PFSK-1 (cell line): ENCODE data around the gene DCLK2.

ENCODE experiments used
- FOXP2 ChIP-seq: optimal IDR thresholded peaks from 2 replicates; pipeline ENCODE3; 2011; ENCODE audit warnings: borderline replicate concordance, control low read depth, inconsistent platforms; ENCODE audit not compliant: insufficient read depth; ENCODE audit errors: extremely low read length, extremely low read depth
- POLR2AphosphoS5 ChIP-seq: IDR thresholded peaks from 2 replicates; pipeline ENCODE4 v1.6.1; 2012; ENCODE audit warnings: low read depth, mild to moderate bottlenecking, control low read depth, low read length, moderate library complexity
- REST ChIP-seq, 2 experiments: IDR thresholded peaks; 2 replicates each; pipeline versions ENCODE4 v1.6.1 to v1.8.0; 2011 to 2012; ENCODE audit warnings: low read depth in 2 of 2, low read length in 2 of 2, control low read depth in 1 of 2, inconsistent platforms in 1 of 2, mild to moderate bottlenecking in 1 of 2, moderate library complexity in 1 of 2; ENCODE audit not compliant: insufficient read depth in 1 of 2
- SIN3A ChIP-seq: IDR thresholded peaks from 2 replicates; pipeline ENCODE4 v1.6.1; 2012; ENCODE audit warnings: mild to moderate bottlenecking, low read length, moderate library complexity, borderline replicate concordance; ENCODE audit not compliant: insufficient read depth
- TAF1 ChIP-seq: IDR thresholded peaks from 2 replicates; pipeline ENCODE4 v1.6.1; 2012; ENCODE audit warnings: low read length, control low read depth, borderline replicate concordance; ENCODE audit not compliant: insufficient read depth

The DCLK2 gene

GRCh38 chr4:150230561-150230960 lies 152.3 kb downstream of the DCLK2 start:
- TF ChIP-seq TAF1, result no peak
- no peak for TF ChIP-seq FOXP2
- TF ChIP-seq SIN3A, result no peak
- no peak for TF ChIP-seq REST (IDR thresholded peaks at IDR 0.05; ENCODE audit: insufficient read depth in 1 of 2, low read depth in 2 of 2, low read length in 2 of 2)
- TF ChIP-seq POLR2AphosphoS5, result no peak

GRCh38 chr4:150231107-150231770 lies 153.0 kb downstream of the DCLK2 start:
- TF ChIP-seq FOXP2 (no peak), TAF1 (no peak), REST (IDR thresholded peaks at IDR 0.05; ENCODE audit: insufficient read depth in 1 of 2, low read depth in 2 of 2, low read length in 2 of 2) (no peak), SIN3A (no peak), POLR2AphosphoS5 (no peak)

GRCh38 chr4:150232029-150232428 lies 153.8 kb downstream of the DCLK2 start:
- TF ChIP-seq REST (IDR thresholded peaks at IDR 0.05; ENCODE audit: insufficient read depth in 1 of 2, low read depth in 2 of 2, low read length in 2 of 2), result peak in 1 of 2 experiments; percentile 67; a peak in 1 of 4 replicates
- TF ChIP-seq FOXP2, result no peak

GRCh38 chr4:150234246-150234645 lies 156.0 kb downstream of the DCLK2 start:
- no peak for TF ChIP-seq TAF1
- no peak for TF ChIP-seq FOXP2
- TF ChIP-seq SIN3A, result no peak
- no peak for TF ChIP-seq POLR2AphosphoS5
- TF ChIP-seq REST (IDR thresholded peaks at IDR 0.05; ENCODE audit: insufficient read depth in 1 of 2, low read depth in 2 of 2, low read length in 2 of 2), result no peak

GRCh38 chr4:150235317-150235716 lies 157.1 kb downstream of the DCLK2 start:
- no peak for TF ChIP-seq SIN3A
- TF ChIP-seq FOXP2, result no peak
- TF ChIP-seq POLR2AphosphoS5, result no peak
- no peak for TF ChIP-seq TAF1
- TF ChIP-seq REST (IDR thresholded peaks at IDR 0.05; ENCODE audit: insufficient read depth in 1 of 2, low read depth in 2 of 2, low read length in 2 of 2), result no peak
